Liver (tissue), 9 donors: Measurements from ENCODE around the gene SPOUT1. TPM values are rescaled to one million over a fixed set of nuclear protein-coding genes. Genes with fewer than 3 reads are reported as not detected.

Source experiments
- DNase-seq: peaks from one replicate; pipeline ENCODE4 v3.0.0-alpha.2; 2017; ENCODE audit warnings: low spot score
- H3K27ac ChIP-seq, 2 donors: one replicate each; pipeline ENCODE4 v1.7.0; 2013; ENCODE audit warnings: inconsistent platforms in 2 of 2, low read length in 2 of 2, control low read depth in 1 of 2, low read depth in 1 of 2, mild to moderate bottlenecking in 1 of 2
- H3K27me3 ChIP-seq, 4 donors: one replicate each; pipeline versions ENCODE4 v1.6.1 to v1.7.0; 2013; ENCODE audit warnings: low read length in 3 of 4, inconsistent platforms in 1 of 4, mild to moderate bottlenecking in 1 of 4, moderate library complexity in 1 of 4; ENCODE audit not compliant: control insufficient read depth in 4 of 4, insufficient read depth in 4 of 4
- H3K36me3 ChIP-seq, 4 donors: one replicate each; pipeline versions ENCODE4 v1.6.1 to v1.7.0; 2013; ENCODE audit warnings: low read length in 3 of 4, mild to moderate bottlenecking in 3 of 4, low read depth in 1 of 4, moderate library complexity in 1 of 4; ENCODE audit not compliant: control insufficient read depth in 4 of 4, insufficient read depth in 3 of 4
- H3K4me1 ChIP-seq, 4 donors: one replicate each; pipeline versions ENCODE4 v1.6.1 to v1.7.0; 2013; ENCODE audit warnings: low read length in 3 of 4, mild to moderate bottlenecking in 3 of 4, moderate library complexity in 1 of 4; ENCODE audit not compliant: control insufficient read depth in 4 of 4, insufficient read depth in 4 of 4
- H3K4me3 ChIP-seq, 3 donors: one replicate each; pipeline versions ENCODE4 v1.6.1 to v1.7.0; 2013; ENCODE audit warnings: low read length in 3 of 3, control low read depth in 1 of 3, low read depth in 1 of 3, mild to moderate bottlenecking in 1 of 3
- H3K9ac ChIP-seq, 2 donors: one replicate each; pipeline ENCODE4 v1.7.0; 2013; ENCODE audit warnings: low read length in 2 of 2, mild to moderate bottlenecking in 2 of 2, moderate library complexity in 2 of 2, control low read depth in 1 of 2, low read depth in 1 of 2
- H3K9me3 ChIP-seq, 4 donors: one replicate each; pipeline versions ENCODE4 v1.6.1 to v1.7.0; 2013; ENCODE audit warnings: low read length in 3 of 4; ENCODE audit not compliant: control insufficient read depth in 4 of 4
- ATF3 ChIP-seq: IDR thresholded peaks from 2 replicates; pipeline ENCODE4 v1.6.1; 2016; ENCODE audit warnings: antibody characterized with exemption
- CTCF ChIP-seq: fragments of 150-350 bp; IDR thresholded peaks from 2 replicates; pipeline ENCODE4 v1.5.1; 2017; ENCODE audit warnings: improper control_type of control experiment, low read depth, low read length; ENCODE audit not compliant: missing input control
- EGR1 ChIP-seq, 2 donors: IDR thresholded peaks; 2 replicates each; pipeline ENCODE4 v1.6.1; 2016 to 2018; ENCODE audit warnings: antibody characterized with exemption in 2 of 2, low read depth in 2 of 2
- FOXA1 ChIP-seq: IDR thresholded peaks from 2 replicates; pipeline ENCODE4 v1.6.1; 2016; ENCODE audit warnings: antibody characterized with exemption
- FOXA2 ChIP-seq: IDR thresholded peaks from 2 replicates; pipeline ENCODE4 v1.6.1; 2016; ENCODE audit warnings: antibody characterized with exemption
- GABPA ChIP-seq, 2 donors: IDR thresholded peaks in 1 of 2; conservative IDR thresholded peaks in 1 of 2; 2 replicates each; pipeline ENCODE4 v1.6.1; 2016; ENCODE audit warnings: antibody characterized with exemption in 2 of 2, mild to moderate bottlenecking in 1 of 2, moderate library complexity in 1 of 2
- HNF4G ChIP-seq: IDR thresholded peaks from 2 replicates; pipeline ENCODE4 v1.6.1; 2016; ENCODE audit warnings: antibody characterized with exemption
- JUND ChIP-seq, 2 donors: IDR thresholded peaks; 2 replicates each; pipeline ENCODE4 v1.6.1; 2016; ENCODE audit warnings: antibody characterized with exemption in 2 of 2
- MAX ChIP-seq: IDR thresholded peaks from 2 replicates; pipeline ENCODE4 v1.6.1; 2016; ENCODE audit warnings: antibody characterized with exemption
- NR2F2 ChIP-seq: IDR thresholded peaks from 2 replicates; pipeline ENCODE4 v1.6.1; 2016; ENCODE audit warnings: antibody characterized with exemption
- RAD21 ChIP-seq, 2 donors: IDR thresholded peaks; 2 replicates each; pipeline ENCODE4 v1.6.1; 2016; ENCODE audit warnings: antibody characterized with exemption in 2 of 2, mild to moderate bottlenecking in 2 of 2
- REST ChIP-seq: IDR thresholded peaks from 2 replicates; pipeline ENCODE4 v1.6.1; 2016; ENCODE audit warnings: antibody characterized with exemption, mild to moderate bottlenecking
- RXRA ChIP-seq, 2 donors: IDR thresholded peaks; 2 replicates each; pipeline ENCODE4 v1.6.1; 2017 to 2018; ENCODE audit warnings: antibody characterized with exemption in 2 of 2, mild to moderate bottlenecking in 1 of 2
- SP1 ChIP-seq: IDR thresholded peaks from 2 replicates; pipeline ENCODE4 v1.6.1; 2018; ENCODE audit warnings: antibody characterized with exemption, mild to moderate bottlenecking
- TAF1 ChIP-seq: conservative IDR thresholded peaks from 2 replicates; pipeline ENCODE4 v1.6.1; 2016; ENCODE audit warnings: antibody characterized with exemption, mild to moderate bottlenecking
- YY1 ChIP-seq: IDR thresholded peaks from 2 replicates; pipeline ENCODE4 v1.6.1; 2016; ENCODE audit warnings: antibody characterized with exemption, mild to moderate bottlenecking
- ZBTB33 ChIP-seq: IDR thresholded peaks from 2 replicates; pipeline ENCODE4 v1.6.1; 2016; ENCODE audit warnings: antibody characterized with exemption
- WGBS: extraction: QIAGEN DNeasy Blood & Tissue Kit; methylation state at CpG from one replicate; pipeline ENCODE4 v1.1.7; 2013; 5-methylcytosine and 5-hydroxymethylcytosine counted together
- polyA plus RNA-seq, 2 donors: library from polyadenylated mRNA; stranded (reverse) in 1 of 2; unstranded in 1 of 2; fragments of 200-250 nt in 1 of 2; fragments of >200 nt in 1 of 2; fragmentation: Nextera tagmentation in 1 of 2; extraction: Ambion mirVana in 1 of 2; gene quantifications; one replicate each; pipeline versions ENCODE4 v1.2.1 to v1.2.3, GENCODE V29; 2013 to 2015
- total RNA-seq, 2 donors: library from RNA; depleted of rRNA; stranded (reverse); fragments of >200 nt; gene quantifications; one replicate each; pipeline ENCODE4 v1.2.3, GENCODE V29; 2014
- donor health status: healthy.
- donor health status: healthy.
- donor health status: healthy.
- donor health status: healthy.
- donor health status: healthy.

The SPOUT1 gene
- total and polyA plus RNA-seq, 4 donors = 9.0 to 30.1 (median 14.5) TPM

- Histone ChIP-seq H3K27ac (no peak overlapping the region), H3K9me3 (no peaks in the 10 kb centered on the region), H3K9ac (no peak overlapping the region), H3K36me3 (no peaks in the 10 kb centered on the region), H3K4me3 (no peak overlapping the region), H3K27me3 (no peaks in the 10 kb centered on the region), H3K4me1 (peaks cover 3 to 35% (median 25%) of the 10 kb centered on the region in 4 donors)
- DNase-seq = no peak
- no peak for TF ChIP-seq REST
- no peak for TF ChIP-seq HNF4G
- no peak for TF ChIP-seq NR2F2
- TF ChIP-seq GABPA (IDR thresholded peaks at IDR 0.05 in 1 of 2, conservative IDR thresholded peaks at IDR 0.05 in 1 of 2) = no peak
- no peak for TF ChIP-seq RXRA (IDR thresholded peaks at IDR 0.05)
- TF ChIP-seq ZBTB33 = no peak
- no peak for TF ChIP-seq YY1
- TF ChIP-seq CTCF = no peak
- TF ChIP-seq MAX = no peak
- TF ChIP-seq FOXA2 = no peak
- no peak for TF ChIP-seq FOXA1
- no peak for TF ChIP-seq ATF3
- TF ChIP-seq SP1 = no peak
- WGBS = 94% methylated on average over 5 of the region's 5 CpGs
These were observed 56.5 kb downstream of the SPOUT1 start for GRCh38 chr9:128773049-128773448.

- Histone ChIP-seq H3K9ac (peak within 1 kb of the TSS; percentile 95 to 96), H3K4me1 (peaks cover 3 to 42% (median 27%) of the 10 kb centered on the region in 4 donors), H3K36me3 (peaks cover 0 to 2% (median 0%) of the 10 kb centered on the region in 4 donors), H3K27me3 (no peaks in the 10 kb centered on the region), H3K9me3 (no peaks in the 10 kb centered on the region), H3K4me3 (peak within 1 kb of the TSS; percentile 92 to 96 (median 94)), H3K27ac (peak within 1 kb of the TSS; percentile 77 to 94)
- peak; percentile 95 for DNase-seq
- 2% methylated on average over 72 of the region's 72 CpGs for WGBS
- TF ChIP-seq JUND (IDR thresholded peaks at IDR 0.05) (no peak), MAX (no peak), ATF3 (no peak), RAD21 (IDR thresholded peaks at IDR 0.05) (peak; percentile 34 to 39), EGR1 (IDR thresholded peaks at IDR 0.05; ENCODE audit: low read depth in 2 of 2) (peak in 1 of 2 donors; percentile 8), ZBTB33 (no peak), REST (no peak), YY1 (peak; percentile 47), TAF1 (no peak)
These were observed 57.7 kb downstream of the SPOUT1 start, which contains the start of gene ZER1 for GRCh38 chr9:128771745-128772519. Gene ZER1 (minus strand): TSS chr9:128771927. CDS start chr9:128755565, 16,362 bp downstream.
